CD4-positive, CD25-positive, alpha-beta regulatory T cell (primary cell): ENCODE data around the gene ATP2A3. TPM values are rescaled to one million over a fixed set of nuclear protein-coding genes. Genes with fewer than 3 reads are reported as not detected.
A peak's percentile ranks its signal among the peaks of the same experiment; 100 is the strongest.

Experiments
- ATAC-seq, 2 donors: fragments of 150-1000 bp; cut with Tn5 transposase; one replicate each; pipeline ENCODE4 v1.10.0; 2021; ENCODE audit warnings: low read depth in 2 of 2, moderate number of reproducible peaks in 2 of 2, moderate library complexity in 1 of 2
- DNase-seq, 3 donors: peaks; one replicate each; pipeline versions ENCODE4 v3.0.0 to v3.0.0-alpha.2; 2012 to 2022; ENCODE audit warnings: mixed read lengths in 1 of 3
- H3K27ac ChIP-seq: one replicate; pipeline ENCODE4 v1.7.0; 2013; ENCODE audit warnings: mild to moderate bottlenecking, low read length; ENCODE audit not compliant: insufficient read depth, poor library complexity, severe bottlenecking
- H3K27me3 ChIP-seq: one replicate; pipeline ENCODE4 v1.7.0; 2013; ENCODE audit warnings: low read length; ENCODE audit not compliant: control insufficient read depth, insufficient read depth
- H3K36me3 ChIP-seq: one replicate; pipeline ENCODE4 v1.7.0; 2013; ENCODE audit warnings: mild to moderate bottlenecking, low read length, moderate library complexity; ENCODE audit not compliant: control insufficient read depth, insufficient read depth
- H3K4me1 ChIP-seq: 2 replicates; pipeline ENCODE4 v1.7.0; 2013; ENCODE audit warnings: mild to moderate bottlenecking, low read length; ENCODE audit not compliant: insufficient read depth, control insufficient read depth, poor library complexity, severe bottlenecking
- H3K4me3 ChIP-seq: one replicate; pipeline ENCODE4 v1.7.0; 2013; ENCODE audit warnings: low read depth, mild to moderate bottlenecking, low read length, moderate library complexity
- H3K9me3 ChIP-seq, 2 experiments: 1 replicate in 1 of 2; 2 replicates in 1 of 2; pipeline ENCODE4 v1.7.0; 2013; ENCODE audit warnings: low read length in 2 of 2, mild to moderate bottlenecking in 1 of 2, moderate library complexity in 1 of 2; ENCODE audit not compliant: control insufficient read depth in 2 of 2
- H3K27ac Mint-ChIP-seq, 3 donors: one replicate each; pipeline ENCODE4 v1.8.0; 2020 to 2022; ENCODE audit warnings: mild to moderate bottlenecking in 3 of 3, mixed read lengths in 3 of 3, moderate library complexity in 2 of 3
- H3K27me3 Mint-ChIP-seq: one replicate; pipeline ENCODE4 v1.8.0; 2022; ENCODE audit warnings: mild to moderate bottlenecking, mixed read lengths
- H3K36me3 Mint-ChIP-seq: one replicate; pipeline ENCODE4 v1.8.0; 2020; ENCODE audit warnings: mixed read lengths
- H3K4me1 Mint-ChIP-seq, 4 donors: one replicate each; pipeline ENCODE4 v1.8.0; 2020 to 2022; ENCODE audit warnings: mixed read lengths in 4 of 4, mild to moderate bottlenecking in 1 of 4
- H3K4me3 Mint-ChIP-seq, 4 donors: one replicate each; pipeline ENCODE4 v1.8.0; 2020 to 2022; ENCODE audit warnings: mild to moderate bottlenecking in 4 of 4, mixed read lengths in 4 of 4, moderate library complexity in 3 of 4
- H3K9me3 Mint-ChIP-seq, 7 donors: one replicate each; pipeline ENCODE4 v1.8.0; 2020 to 2022; ENCODE audit warnings: mixed read lengths in 7 of 7, mild to moderate bottlenecking in 3 of 7, moderate library complexity in 2 of 7
- polyA plus RNA-seq, 4 donors: library from polyadenylated mRNA; unstranded; fragments of 300-500 nt; fragmentation: Illumina TruSeq; gene quantifications; one replicate each; pipeline ENCODE4 v1.2.3, GENCODE V29; 2021
- total RNA-seq: library from RNA; stranded (reverse); gene quantifications from one replicate; pipeline ENCODE4 v1.2.3, GENCODE V29; 2022

Gene ATP2A3
- total and polyA plus RNA-seq, 5 donors from 2014 or later = 33.5 to 306 (median 43.8) TPM

GRCh38 chr17:3875317-3875716 is 88.9 kb downstream of the ATP2A3 start:
- Histone ChIP-seq H3K4me3 (no peak overlapping the region), H3K27ac (no peak overlapping the region), H3K36me3 (peaks cover 5% of the 10 kb centered on the region), H3K9me3 (no peaks in the 10 kb centered on the region), H3K27me3 (no peaks in the 10 kb centered on the region), H3K4me1 (no peaks in the 10 kb centered on the region)
- Mint-ChIP-seq H3K36me3 (peaks cover 15% of the 10 kb centered on the region), H3K27ac (peak overlapping the region in 1 of 3 donors; percentile 35), H3K4me1 (peaks cover 0 to 2% (median under 1%) of the 10 kb centered on the region in 4 donors), H3K4me3 (no peak overlapping the region), H3K9me3 (no peaks in the 10 kb centered on the region), H3K27me3 (no peaks in the 10 kb centered on the region)
- no peak for ATAC-seq
- no peak for DNase-seq

Other genes starting within 250 kb of the ATP2A3 start
- gene HASPIN, start 240.5 kb downstream of the ATP2A3 start, total RNA-seq = 0.27 TPM
- gene HASPIN, start 240.5 kb downstream of the ATP2A3 start, polyA plus RNA-seq = under 1 TPM; 0.07 to 0.53 (median 0.34) TPM
- 14.2 TPM for gene ITGAE, start 163.2 kb downstream of the ATP2A3 start, total RNA-seq
- gene ITGAE, start 163.2 kb downstream of the ATP2A3 start, polyA plus RNA-seq = 10 to 100 TPM; 32.5 to 46.4 (median 38.9) TPM
- gene NCBP3, start 118.2 kb downstream of the ATP2A3 start, total RNA-seq = 46.0 TPM
- gene NCBP3, start 118.2 kb downstream of the ATP2A3 start, polyA plus RNA-seq = 10 to 100 TPM; 10.5 to 15.7 (median 12.2) TPM
- gene CAMKK1, start 71.4 kb downstream of the ATP2A3 start, total RNA-seq = 3.2 TPM
- gene CAMKK1, start 71.4 kb downstream of the ATP2A3 start, polyA plus RNA-seq = under 1 TPM; 0.09 to 0.96 (median 0.72) TPM
- 2.3 TPM for gene P2RX1, start 48.0 kb downstream of the ATP2A3 start, total RNA-seq
- not detected for gene P2RX1, start 48.0 kb downstream of the ATP2A3 start, polyA plus RNA-seq
- gene ZZEF1, start 178.6 kb upstream of the ATP2A3 start, total RNA-seq = 103 TPM
- gene ZZEF1, start 178.6 kb upstream of the ATP2A3 start, polyA plus RNA-seq = 1 to 10 TPM; 4.6 to 7.2 (median 5.0) TPM
- 4.9 TPM for gene CYB5D2, start 178.8 kb upstream of the ATP2A3 start, total RNA-seq
- gene CYB5D2, start 178.8 kb upstream of the ATP2A3 start, polyA plus RNA-seq = 10 to 100 TPM; 12.5 to 19.0 (median 15.5) TPM